ENCODE data around the gene MLXIP.

Gene MLXIP

DNA sequence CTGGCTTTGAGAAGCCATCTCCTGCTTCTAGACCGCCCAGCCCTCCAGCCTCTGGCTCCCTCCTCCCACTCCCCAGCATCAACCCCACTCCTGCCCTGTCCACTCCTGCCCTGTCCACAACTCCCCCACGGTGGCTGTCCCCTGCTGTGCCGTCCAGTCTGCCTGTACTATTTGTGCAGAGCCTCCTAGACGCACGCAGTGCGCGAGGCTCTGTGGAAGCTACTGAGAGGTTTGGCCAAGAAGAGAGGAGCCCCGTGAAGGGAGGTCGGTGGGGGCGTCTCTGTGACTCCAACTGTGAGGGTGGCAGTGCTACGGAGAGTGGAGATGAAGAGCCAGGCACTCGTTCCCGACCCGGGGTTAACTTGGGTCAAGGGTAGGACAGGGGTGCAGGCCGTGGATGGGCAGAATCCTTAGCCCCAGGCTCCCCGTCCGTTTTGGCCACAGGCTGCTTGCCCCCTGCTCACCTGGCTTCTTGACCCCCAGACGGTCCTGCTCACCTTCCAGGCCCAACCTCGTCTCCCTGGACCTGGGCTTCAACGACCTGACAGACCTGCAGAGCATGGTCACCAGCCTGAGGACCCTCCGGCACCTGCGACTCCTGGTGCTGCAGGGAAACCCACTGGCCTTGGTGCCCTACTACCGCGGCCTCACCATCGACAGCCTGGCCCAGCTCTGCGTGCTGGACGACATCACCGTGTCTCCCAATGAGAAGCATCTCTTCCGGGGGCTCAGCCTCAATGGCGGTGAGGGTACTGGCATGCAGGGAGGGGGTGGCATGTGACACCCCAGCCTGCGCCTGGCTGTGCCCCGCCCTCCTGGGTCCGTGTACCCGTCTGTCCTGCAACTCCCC lies 111.3 kb downstream of the MLXIP start:
- H4K20me1 ChIP-seq (ENCODE audit: insufficient read depth, low read length), result no peaks in the 10 kb centered on the region
- H3K9me3 ChIP-seq (ENCODE audit: insufficient read depth, low read length, severe bottlenecking), result no peaks in the 10 kb centered on the region

DNA sequence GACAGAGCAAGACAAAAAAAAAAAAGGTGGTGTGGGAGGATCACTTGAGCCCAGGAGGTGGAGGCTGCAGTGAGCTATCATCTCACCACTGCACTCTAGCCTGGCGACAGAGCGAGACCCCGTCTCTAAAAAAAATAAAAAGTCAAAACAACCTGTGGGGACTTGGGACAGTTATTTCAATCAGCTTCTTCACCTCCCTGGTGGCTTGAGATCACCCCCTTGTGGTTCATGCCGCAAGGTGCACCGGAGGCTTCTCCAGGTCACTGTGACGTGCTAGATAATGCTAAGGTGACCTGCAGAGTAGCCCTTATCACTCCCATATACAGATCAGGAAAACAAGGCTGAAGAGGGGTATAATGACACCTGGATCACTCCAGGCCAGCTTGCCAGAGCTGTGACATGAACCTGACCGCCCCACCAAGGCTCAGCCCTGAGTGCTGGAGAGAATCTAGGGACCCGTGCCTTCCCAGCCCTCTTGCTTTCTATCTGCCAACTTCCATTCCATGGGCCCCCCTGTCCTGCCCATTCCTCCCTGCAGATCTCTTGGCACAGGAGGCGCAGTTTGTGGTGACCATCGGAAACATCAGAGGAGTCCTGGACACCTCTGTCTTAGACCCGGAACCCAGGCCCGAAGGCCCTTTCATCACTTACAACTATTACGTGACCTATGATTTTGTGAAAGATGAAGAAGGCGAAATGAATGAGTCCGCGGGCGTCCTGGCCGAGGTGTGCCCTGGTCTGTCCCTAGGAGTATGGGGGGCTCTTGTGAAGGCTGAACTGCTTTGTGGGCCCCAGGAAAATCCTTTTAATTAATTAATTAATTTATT lies 112.5 kb downstream of the MLXIP start:
- H3K9me3 ChIP-seq (ENCODE audit: insufficient read depth, low read length, severe bottlenecking), result no peaks in the 10 kb centered on the region
- H3K9ac ChIP-seq (ENCODE audit: low read depth, low read length), result no peak overlapping the region
- H3K36me3 ChIP-seq (ENCODE audit: insufficient read depth, low read length), result no peaks in the 10 kb centered on the region
- DNase-seq (peak; percentile 65), ATAC-seq (ENCODE audit: insufficient read depth, low read depth) (peak; percentile 84)
- no peaks in the 10 kb centered on the region for H3K4me1 ChIP-seq (ENCODE audit: insufficient read depth, low read length)
- TF ChIP-seq, protein P1, sequence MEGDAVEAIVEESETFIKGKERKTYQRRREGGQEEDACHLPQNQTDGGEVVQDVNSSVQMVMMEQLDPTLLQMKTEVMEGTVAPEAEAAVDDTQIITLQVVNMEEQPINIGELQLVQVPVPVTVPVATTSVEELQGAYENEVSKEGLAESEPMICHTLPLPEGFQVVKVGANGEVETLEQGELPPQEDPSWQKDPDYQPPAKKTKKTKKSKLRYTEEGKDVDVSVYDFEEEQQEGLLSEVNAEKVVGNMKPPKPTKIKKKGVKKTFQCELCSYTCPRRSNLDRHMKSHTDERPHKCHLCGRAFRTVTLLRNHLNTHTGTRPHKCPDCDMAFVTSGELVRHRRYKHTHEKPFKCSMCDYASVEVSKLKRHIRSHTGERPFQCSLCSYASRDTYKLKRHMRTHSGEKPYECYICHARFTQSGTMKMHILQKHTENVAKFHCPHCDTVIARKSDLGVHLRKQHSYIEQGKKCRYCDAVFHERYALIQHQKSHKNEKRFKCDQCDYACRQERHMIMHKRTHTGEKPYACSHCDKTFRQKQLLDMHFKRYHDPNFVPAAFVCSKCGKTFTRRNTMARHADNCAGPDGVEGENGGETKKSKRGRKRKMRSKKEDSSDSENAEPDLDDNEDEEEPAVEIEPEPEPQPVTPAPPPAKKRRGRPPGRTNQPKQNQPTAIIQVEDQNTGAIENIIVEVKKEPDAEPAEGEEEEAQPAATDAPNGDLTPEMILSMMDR (IDR thresholded peaks at IDR 0.05; ENCODE audit: borderline replicate concordance, extremely low read depth, low read length, poor library complexity, severe bottlenecking), result peak; percentile 87
- TF ChIP-seq EZH2 (IDR thresholded peaks at IDR 0.05; ENCODE audit: borderline replicate concordance, low read depth, low read length, severe bottlenecking), result no peak
- no peak overlapping the region for H2AFZ ChIP-seq (ENCODE audit: low read depth, low read length)
- H3K27me3 ChIP-seq (ENCODE audit: insufficient read depth, low read length, poor library complexity), result no peaks in the 10 kb centered on the region
- no peak overlapping the region for H3K4me3 ChIP-seq (ENCODE audit: low read depth in 1 of 2, low read length in 2 of 2)
- H4K20me1 ChIP-seq (ENCODE audit: insufficient read depth, low read length), result no peaks in the 10 kb centered on the region
- no peaks in the 10 kb centered on the region for H3K79me2 ChIP-seq (ENCODE audit: insufficient read depth, low read length)
- no peak overlapping the region for H3K4me2 ChIP-seq (ENCODE audit: insufficient read depth, low read length)
- H3K27ac ChIP-seq (ENCODE audit: low read length), result no peak overlapping the region

More for the DNA sequence above, 111.3 kb downstream of the MLXIP start:
- Histone ChIP-seq H3K4me1 (ENCODE audit: insufficient read depth, low read length) (no peaks in the 10 kb centered on the region), H3K27ac (ENCODE audit: low read length) (no peak overlapping the region), H3K4me2 (ENCODE audit: insufficient read depth, low read length) (no peak overlapping the region), H3K4me3 (ENCODE audit: low read depth in 1 of 2, low read length in 2 of 2) (no peak overlapping the region), H3K36me3 (ENCODE audit: insufficient read depth, low read length) (no peaks in the 10 kb centered on the region), H2AFZ (ENCODE audit: low read depth, low read length) (no peak overlapping the region), H3K79me2 (ENCODE audit: insufficient read depth, low read length) (no peaks in the 10 kb centered on the region), H3K27me3 (ENCODE audit: insufficient read depth, low read length, poor library complexity) (no peaks in the 10 kb centered on the region), H3K9ac (ENCODE audit: low read depth, low read length) (no peak overlapping the region)
- DNase-seq, result no peak
- TF ChIP-seq, protein P1 (IDR thresholded peaks at IDR 0.05; ENCODE audit: borderline replicate concordance, extremely low read depth, low read length, poor library complexity, severe bottlenecking), result no peak
- no peak for TF ChIP-seq EZH2 (IDR thresholded peaks at IDR 0.05; ENCODE audit: borderline replicate concordance, low read depth, low read length, severe bottlenecking)
- no peak for ATAC-seq (ENCODE audit: insufficient read depth, low read depth)

DNA sequence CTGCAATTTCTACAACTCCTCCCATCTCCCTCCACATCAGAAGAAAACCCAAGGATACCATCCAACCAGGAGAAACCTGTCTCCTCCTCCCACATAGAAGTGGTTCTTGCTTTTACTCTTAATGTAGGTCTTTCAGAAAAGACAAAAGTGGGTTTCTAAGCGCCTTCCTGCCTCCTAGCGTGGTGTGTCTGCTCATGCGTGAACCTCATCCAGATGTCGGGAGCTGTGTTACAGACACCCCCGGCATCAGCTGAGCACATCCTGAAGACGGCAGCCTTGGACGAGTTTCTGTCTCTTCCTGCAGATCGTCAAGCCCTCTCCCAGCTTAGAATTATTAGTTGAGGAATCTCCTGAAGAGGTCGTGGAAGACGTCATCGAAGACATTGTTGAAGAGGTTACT lies 113.9 kb downstream of the MLXIP start:
- Histone ChIP-seq H3K4me3 (ENCODE audit: low read depth in 1 of 2, low read length in 2 of 2) (no peak overlapping the region), H3K4me1 (ENCODE audit: insufficient read depth, low read length) (no peaks in the 10 kb centered on the region), H4K20me1 (ENCODE audit: insufficient read depth, low read length) (no peaks in the 10 kb centered on the region), H3K27me3 (ENCODE audit: insufficient read depth, low read length, poor library complexity) (peaks cover 1% of the 10 kb centered on the region), H3K36me3 (ENCODE audit: insufficient read depth, low read length) (no peaks in the 10 kb centered on the region), H3K79me2 (ENCODE audit: insufficient read depth, low read length) (no peaks in the 10 kb centered on the region), H2AFZ (ENCODE audit: low read depth, low read length) (no peak overlapping the region), H3K9me3 (ENCODE audit: insufficient read depth, low read length, severe bottlenecking) (no peaks in the 10 kb centered on the region), H3K9ac (ENCODE audit: low read depth, low read length) (no peak overlapping the region), H3K4me2 (ENCODE audit: insufficient read depth, low read length) (no peak overlapping the region), H3K27ac (ENCODE audit: low read length) (no peak overlapping the region)
- no peak for TF ChIP-seq EZH2 (IDR thresholded peaks at IDR 0.05; ENCODE audit: borderline replicate concordance, low read depth, low read length, severe bottlenecking)
- TF ChIP-seq, protein P1 (IDR thresholded peaks at IDR 0.05; ENCODE audit: borderline replicate concordance, extremely low read depth, low read length, poor library complexity, severe bottlenecking), result no peak
- DNase-seq, result no peak
- ATAC-seq (ENCODE audit: insufficient read depth, low read depth), result no peak
